HG03066 (cell line): ENCODE results near the gene PSG2.
"Not testable (repeated sequence)": the region's sequence is repeated elsewhere in the genome, so short reads cannot be mapped to it uniquely, and the experiment has no call there.

ENCODE experiments used
- ATAC-seq: cut with Tn5 transposase; IDR thresholded peaks from one replicate; pipeline ENCODE4 v1.9.1; 2021; ENCODE audit warnings: low read depth; ENCODE audit not compliant: unreplicated experiment

PSG2 gene

DNA sequence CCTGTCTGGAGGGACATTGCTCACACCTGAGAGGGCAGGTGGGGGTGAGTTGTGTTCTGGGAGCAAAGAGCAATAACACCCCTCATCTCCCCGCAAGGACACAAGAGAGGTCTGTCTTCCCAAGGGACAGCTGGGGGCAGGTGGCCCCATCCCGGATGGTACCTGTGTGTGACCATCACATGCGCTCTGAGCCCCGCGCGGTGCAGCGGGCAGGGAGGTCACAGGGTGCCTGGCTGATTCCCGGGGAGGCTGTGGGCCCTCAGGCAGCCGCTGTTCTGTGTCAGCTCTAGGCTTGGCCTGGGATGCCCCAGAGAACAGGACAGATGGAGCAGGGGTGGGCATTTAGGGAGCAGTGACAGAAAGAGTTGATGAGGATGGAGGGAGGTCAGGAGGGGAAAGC lies 1.2 kb upstream of the PSG2 start:
- ATAC-seq, result not testable (repeated sequence)

DNA sequence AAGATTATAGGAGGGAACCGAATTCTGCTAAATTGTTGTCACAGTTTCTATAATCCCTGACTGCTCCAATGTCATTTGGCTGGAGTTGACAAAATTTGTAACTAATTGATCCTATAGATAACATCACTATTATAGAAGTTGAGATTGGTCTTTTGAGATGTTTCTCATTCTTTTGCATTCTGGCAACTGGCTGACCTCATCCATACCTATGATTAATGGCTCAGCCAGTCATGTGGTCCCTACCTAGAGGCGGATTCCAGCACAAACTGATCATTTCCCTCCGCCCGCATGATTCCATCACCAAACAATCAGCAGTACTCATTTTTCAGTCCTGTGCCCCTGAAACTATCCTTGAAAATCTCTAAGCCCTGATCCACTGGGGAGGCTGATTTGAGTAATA lies 4.2 kb downstream of the PSG2 start:
- no peak for ATAC-seq

DNA sequence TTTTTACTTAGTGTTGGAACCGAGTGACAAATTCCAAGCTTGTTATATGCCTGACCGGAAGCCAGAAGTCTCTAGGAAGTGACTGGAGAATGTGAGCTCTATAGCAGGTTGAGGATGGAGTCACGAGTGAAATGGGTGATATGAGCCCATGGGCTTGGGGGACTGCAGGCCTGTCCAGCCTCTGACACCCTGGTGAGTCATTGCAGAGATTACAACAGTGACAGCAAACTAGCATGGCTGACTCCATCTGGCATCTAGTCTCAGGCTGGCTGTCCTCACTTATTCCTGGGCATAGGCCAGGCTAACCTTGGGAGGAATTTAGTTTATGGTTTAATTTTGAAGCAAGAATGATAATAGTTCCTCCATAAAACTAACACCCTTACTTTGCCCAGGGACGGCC lies 4.6 kb downstream of the PSG2 start:
- not testable (repeated sequence) for ATAC-seq

DNA sequence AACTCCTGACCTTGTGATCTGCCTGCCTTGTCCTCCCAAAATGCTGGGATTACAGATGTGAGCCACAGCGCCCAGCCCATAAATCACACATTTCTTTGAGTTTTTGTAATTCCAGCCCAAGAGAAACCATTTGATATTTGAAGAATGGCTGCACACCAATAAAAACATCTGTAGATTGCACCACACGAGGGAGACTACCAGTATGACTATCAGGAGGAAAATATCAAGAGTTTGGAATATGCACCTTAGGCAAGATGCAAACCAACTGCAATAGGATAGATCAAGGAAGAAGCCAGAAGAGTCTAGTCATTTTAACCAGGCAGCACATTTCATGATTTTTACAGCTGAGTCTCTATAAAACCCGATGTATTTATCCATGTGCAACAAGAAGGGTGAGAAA lies 20.1 kb downstream of the PSG2 start:
- not testable (repeated sequence) for ATAC-seq

DNA sequence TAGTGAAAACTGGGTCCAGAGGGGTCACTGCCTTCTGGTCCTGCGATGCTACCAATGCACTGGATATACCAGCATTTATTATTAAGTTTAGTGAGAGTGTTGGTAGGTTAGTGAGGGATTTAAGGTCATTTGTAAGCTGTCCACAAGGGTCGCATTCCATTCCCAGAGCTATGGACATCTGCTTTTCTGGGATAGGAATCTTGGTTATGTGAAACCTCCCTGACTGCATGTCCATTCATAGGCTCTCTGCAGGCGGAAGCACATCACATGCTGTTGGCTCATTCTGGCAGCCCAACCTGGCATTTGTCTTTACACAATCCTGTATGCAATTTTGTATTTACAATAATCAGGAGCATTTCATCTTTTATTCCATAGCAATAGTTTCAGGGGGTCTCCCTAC lies 21.2 kb downstream of the PSG2 start:
- ATAC-seq, result not testable (repeated sequence)

DNA sequence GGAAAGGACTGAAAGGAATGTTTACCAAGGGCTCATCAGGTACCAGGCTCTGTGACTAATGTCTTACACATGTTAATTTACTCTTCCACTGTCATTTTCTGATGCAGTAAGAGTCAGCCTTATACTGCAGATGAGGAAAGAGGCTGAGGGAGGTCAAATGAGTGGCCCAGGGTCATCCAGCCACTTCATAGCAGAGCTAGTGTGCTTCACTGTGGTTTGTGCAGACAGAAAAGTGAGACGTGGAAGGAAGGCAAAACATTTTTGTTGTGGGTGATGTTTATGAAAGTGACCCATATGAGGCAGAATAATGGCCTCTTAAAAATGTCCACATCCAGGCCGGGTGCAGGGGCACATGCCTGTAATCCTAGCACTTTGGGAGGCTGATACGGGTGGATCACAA lies 22.2 kb downstream of the PSG2 start:
- not testable (repeated sequence) for ATAC-seq

DNA sequence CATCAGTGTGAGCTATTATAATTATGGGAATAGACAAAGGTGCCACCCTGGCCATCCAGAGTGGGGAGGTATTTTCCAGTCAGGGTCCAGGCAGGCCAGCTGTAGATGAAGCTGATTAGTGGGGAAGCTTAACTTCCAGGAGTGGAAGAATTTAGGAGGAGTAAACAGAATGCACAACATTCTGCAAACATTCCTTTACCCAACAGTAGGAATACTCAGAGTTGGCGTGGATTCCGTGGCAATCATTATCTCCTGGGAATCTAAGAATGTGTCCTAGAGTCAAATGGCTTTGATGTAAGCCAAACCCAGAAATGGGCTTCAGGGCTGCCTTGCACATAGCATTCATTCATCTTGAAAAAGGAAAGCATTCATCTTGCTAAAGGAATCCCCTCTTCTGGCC lies 23.0 kb downstream of the PSG2 start:
- ATAC-seq, result not testable (repeated sequence)

DNA sequence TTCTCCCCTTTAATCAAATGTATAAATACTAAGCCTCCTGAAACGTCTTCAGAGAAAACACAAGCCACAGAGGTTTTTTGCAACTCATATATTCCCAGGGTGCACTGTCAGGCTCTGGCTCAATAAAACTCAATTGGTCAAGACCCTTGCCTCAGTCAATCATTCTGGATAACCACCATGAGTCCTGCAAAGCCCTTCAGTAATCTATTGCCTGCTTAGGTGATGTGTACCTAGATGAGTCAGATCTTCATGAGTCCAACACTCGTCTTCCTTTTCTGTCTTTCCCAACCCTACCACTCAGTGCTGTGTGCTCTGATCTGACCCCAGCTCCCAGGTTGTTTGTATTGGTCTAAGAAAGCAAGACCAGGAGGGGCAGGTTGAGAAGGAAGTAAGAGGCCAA lies 24.1 kb downstream of the PSG2 start:
- not testable (repeated sequence) for ATAC-seq

DNA sequence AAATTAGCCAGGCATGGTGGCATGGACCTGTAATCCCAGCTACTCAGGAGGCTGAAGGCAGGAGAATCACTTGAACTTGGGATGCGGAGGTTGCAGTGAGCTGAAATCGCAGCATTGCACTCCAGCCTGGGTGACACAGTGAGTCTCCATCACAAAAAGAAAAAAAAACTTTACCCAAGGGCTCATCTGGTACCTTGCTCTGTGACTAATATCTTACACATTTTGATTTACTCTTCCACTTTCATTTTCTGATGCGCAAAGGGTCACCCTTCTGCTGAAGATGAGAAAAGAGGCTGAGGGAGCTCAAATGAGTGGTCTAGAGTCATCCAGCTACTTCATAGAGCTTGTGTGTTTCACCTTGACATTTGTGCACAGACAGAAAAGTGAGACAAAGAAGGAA lies 34.5 kb downstream of the PSG2 start:
- ATAC-seq, result not testable (repeated sequence)

DNA sequence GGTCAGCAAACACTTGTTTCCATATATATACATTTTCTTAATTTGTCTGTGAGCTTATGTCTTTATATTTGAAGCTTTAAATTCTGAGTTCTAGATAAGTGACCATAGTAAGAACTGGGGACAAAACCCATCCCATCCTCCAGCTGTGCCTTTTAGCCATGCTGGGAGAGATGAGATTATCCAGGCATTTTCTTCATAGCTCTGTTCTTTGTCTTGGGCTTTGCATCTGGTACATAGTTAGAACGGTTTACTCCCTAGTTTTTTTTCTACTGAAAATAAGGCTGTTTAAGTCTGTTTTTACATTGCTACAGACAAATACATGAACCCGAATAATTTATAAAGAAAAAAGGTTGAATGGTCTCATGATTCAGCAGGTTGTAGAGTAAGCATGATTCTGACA lies 35.9 kb downstream of the PSG2 start:
- not testable (repeated sequence) for ATAC-seq

DNA sequence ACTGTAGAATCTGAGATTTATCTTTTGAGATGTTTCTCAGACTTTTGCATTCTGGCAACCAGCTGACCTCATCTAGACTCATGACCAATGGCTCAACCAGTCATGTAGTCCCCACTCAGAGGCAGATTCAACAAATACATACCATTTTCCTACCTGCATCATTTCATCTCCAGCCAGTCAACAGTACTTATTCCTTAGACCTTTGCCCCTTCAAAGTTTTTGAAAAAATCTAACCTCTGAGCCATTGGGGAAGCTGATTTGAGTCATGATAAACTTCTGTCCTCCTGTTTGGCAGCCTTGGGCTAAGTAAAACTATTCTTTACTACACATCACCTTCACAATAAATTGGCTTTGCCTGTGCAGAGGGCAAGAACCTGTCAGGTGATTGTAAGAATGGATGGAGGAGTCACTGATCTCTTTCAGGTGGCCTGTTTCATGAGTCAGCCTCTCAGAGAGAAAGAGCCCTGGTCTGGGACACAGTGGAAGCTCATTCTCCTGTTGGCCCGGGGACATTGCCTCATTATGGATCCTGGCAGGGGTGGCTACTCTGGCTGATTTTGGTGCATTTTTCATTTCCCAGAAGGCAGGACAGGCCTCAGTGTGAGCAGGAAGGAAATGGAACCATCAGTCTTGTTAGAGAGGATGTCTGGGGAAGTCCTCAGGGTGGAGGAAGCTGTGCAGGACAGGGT lies 38.9 kb downstream of the PSG2 start:
- ATAC-seq, result not testable (repeated sequence)

DNA sequence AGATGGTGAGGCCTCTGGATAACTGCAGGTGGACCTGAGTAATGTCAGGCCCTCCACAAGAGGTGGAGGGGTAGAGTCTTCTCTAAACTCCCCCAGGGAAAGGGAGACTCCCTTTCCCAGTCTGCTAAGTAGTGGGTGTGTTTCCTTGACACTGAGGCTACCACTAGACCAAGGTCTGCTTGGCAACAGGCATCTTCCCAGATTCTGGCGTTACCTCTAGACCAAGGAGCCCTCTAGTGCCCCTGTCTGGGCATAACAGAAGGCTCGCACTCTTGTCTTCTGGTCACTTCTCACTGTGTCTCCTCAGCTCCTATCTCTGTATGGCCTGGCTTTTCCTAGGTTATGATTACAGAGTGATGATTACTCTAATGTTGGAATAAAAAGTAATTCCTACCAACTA lies 50.9 kb downstream of the PSG2 start:
- not testable (repeated sequence) for ATAC-seq

DNA sequence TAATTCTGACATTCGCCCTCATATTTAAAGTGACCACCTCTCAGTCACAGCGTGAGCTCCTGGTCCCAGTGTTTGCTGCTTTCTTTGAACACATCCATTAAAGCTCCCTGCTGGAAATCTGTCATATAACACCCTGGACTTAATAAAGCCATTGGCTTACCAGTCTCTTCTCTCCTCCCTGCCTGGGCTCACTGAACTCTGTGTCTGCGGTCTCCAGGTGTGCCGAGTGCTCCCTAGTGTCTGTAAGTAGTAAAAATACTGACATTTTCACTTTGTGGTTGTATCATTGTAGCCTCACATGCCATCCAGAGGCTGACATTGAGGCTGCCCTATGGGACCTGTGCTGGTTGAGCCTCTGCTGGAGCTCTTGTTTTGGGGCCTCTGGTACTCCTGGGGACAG lies 53.6 kb downstream of the PSG2 start:
- no peak for ATAC-seq

DNA sequence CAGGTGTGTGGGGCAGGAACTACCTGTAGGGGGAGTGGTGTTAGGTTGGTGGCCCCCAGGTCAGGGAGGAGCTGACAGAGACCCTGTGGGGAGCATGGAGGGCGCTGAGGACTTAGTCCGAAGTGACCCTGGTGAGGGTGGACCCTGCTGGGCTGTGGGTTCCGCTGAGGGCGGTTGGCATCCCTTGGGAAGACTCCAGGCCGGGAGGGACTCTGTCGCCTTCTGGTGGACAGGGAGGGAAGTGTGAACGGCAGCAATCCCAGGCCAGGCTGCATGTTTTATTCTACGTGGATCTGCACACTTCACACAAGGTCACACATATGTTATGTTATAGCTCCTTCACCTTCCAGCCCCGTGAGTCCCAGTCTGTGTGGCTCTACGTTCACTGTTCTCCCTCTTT lies 54.5 kb downstream of the PSG2 start:
- not testable (repeated sequence) for ATAC-seq

DNA sequence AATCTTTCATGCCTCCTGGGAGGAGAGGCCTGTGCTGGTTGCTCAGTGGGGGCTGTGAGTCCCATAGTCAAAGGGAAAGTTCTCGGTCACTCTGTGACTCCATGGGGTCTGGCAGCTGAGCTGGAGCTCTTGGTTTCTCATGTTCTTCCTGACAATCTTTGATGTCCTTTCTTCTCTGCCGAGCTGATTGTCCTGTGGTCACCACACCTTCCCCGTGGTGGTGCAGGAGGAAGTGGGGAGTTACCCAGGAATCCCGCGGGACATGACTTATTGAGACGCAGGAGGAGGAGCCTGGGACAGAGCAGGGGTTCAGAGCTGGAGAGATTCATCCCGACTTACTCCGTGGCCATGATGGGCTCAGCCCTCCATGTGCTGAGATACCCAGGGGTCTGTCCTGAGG lies 55.4 kb downstream of the PSG2 start:
- ATAC-seq, result not testable (repeated sequence)

DNA sequence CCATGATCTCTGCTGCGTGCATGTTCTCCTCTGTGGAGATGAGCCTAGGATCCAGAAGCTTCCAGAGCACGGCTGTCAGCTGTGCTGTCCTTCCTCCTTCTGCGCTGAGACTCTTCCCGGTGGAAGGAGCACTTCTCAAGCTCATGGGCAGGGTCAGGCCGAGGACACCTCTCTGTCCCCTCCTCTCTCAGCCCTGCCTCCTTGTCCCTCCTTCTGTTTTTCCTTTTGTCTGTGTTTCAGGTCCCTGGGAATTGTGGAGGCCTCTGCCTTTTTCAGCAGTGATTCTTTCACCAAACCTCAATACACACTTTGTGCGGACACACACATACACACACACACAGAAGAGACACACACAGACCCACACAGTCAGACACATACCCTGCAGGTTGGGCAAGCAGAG lies 56.1 kb downstream of the PSG2 start, which contains the start of gene PSG11:
Gene PSG11 (minus strand): TSS at position 101 of the 400 bp plus-strand sequence. CDS start 97 bp downstream, at position 4.
- ATAC-seq, result not testable (repeated sequence)

DNA sequence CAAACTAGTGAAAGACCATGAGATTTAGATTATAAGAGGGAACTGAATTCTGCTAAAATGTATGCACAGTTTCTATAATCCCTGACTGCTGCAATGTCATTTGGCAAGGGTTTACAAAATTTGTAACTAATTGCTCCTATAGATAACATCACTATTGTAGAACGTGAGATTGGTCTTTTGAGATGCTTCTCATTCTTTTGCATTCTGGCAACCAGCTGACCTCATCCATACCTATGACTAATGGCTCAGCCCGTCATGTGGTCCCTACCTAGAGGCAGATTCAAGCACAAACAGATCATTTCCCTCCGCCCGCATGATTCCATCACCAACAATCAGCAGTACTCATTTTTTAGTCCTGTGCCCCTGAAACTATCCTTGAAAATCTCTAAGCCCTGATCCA lies 60.4 kb downstream of the PSG2 start:
- ATAC-seq, result not testable (repeated sequence)

DNA sequence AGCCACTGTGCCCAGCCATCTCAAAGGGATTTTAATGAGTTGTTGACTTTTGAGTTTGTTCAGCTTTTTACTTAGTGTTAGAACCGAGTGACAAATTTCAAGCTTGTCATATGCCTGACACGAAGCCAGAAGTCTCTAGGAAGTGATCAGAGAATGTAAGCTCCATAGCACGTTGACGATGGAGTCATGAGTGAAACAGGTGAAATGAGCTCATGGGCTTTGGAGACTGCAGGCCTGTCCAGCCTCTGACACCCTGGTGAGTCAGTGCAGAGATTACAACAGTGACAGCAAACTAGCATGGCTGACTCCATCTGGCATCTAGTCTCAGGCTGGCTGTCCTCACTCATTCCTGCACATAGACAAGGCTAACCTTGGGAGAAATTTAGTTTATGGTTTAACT lies 60.9 kb downstream of the PSG2 start:
- ATAC-seq, result not testable (repeated sequence)

DNA sequence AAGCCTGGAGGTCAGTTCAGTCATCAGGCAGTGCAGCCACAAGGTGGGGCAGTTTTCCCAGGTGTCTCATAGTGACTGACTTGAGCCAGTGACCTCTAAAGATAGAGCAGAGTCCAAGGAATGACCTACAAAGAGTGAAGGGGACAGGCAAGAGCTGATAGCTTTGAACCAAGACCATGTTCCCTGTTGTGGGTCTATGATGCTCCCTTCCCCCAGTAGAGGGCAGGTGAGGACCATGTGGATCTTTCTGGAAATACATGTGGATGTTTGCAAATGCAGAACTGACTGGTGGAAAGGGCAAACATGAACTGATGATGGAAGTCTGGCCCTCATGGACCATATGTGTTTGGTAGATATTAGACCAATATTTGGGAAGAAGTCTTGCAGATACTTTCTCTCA lies 62.9 kb downstream of the PSG2 start:
- not testable (repeated sequence) for ATAC-seq
